Endothelial cell of umbilical vein (primary cell): ENCODE measurements around the gene LRRC47. TPM values are rescaled to one million over a fixed set of nuclear protein-coding genes. Genes with fewer than 3 reads are reported as not detected.

Experiments used
- BruUV-seq: library from RNA; stranded (reverse); fragments of 400-500 nt; replicated peaks from 2 replicates; lab custom pipeline; 2021; lab: Mats Ljungman, UMichigan
- CTCF ChIA-PET: fragments of 300-600, 350-600 bp; sonication (Branson Sonifier 250); formaldehyde crosslinking; loops from one replicate; lab custom pipeline; 2021; ENCODE audit warnings: antibody characterized with exemption, inconsistent platforms; lab: Charles Lee
- POLR2A ChIA-PET: fragments of 300-600, 350-600 bp; sonication (Branson Sonifier 250); formaldehyde crosslinking; loops from one replicate; lab custom pipeline; 2021; ENCODE audit warnings: antibody characterized with exemption, inconsistent platforms; lab: Charles Lee
- DNase-seq: peaks from one replicate; pipeline ENCODE4 v3.0.0-alpha.2; 2011; ENCODE audit warnings: low read depth, low spot score
- FAIRE-seq: peaks from 2 replicates; lab custom pipeline; 2011; peaks lifted over from hg19 to GRCh38; lab: Jason Lieb, UNC
- H2AFZ ChIP-seq: 2 replicates; pipeline ENCODE4 v1.6.0; 2012; ENCODE audit warnings: low read depth, low read length, control low read depth, inconsistent platforms
- H3K27ac ChIP-seq: 2 replicates; pipeline ENCODE4 v1.5.1; 2011; ENCODE audit warnings: low read depth, mild to moderate bottlenecking, control low read depth, low read length, moderate library complexity; ENCODE audit not compliant: insufficient read depth
- H3K27me3 ChIP-seq, 2 experiments: 2 replicates each; pipeline versions ENCODE4 v1.6.0 to v1.6.1; 2011; ENCODE audit warnings: low read length in 2 of 2, mixed read lengths in 1 of 2; ENCODE audit not compliant: control insufficient read depth in 2 of 2, insufficient read depth in 2 of 2
- H3K36me3 ChIP-seq, 2 experiments: 2 replicates in 1 of 2; 3 replicates in 1 of 2; pipeline ENCODE4 v1.5.1; 2011; ENCODE audit warnings: low read length in 2 of 2, mild to moderate bottlenecking in 1 of 2, moderate library complexity in 1 of 2; ENCODE audit not compliant: control insufficient read depth in 2 of 2, insufficient read depth in 2 of 2; ENCODE audit errors: extremely low read depth in 1 of 2
- H3K4me1 ChIP-seq: 3 replicates; pipeline ENCODE4 v1.5.1; 2011; ENCODE audit warnings: mild to moderate bottlenecking, low read length; ENCODE audit not compliant: control insufficient read depth, insufficient read depth; ENCODE audit errors: extremely low read depth
- H3K4me2 ChIP-seq: 2 replicates; pipeline ENCODE4 v1.6.1; 2011; ENCODE audit warnings: low read length, control low read depth, mixed read lengths; ENCODE audit not compliant: insufficient read depth
- H3K4me3 ChIP-seq, 3 experiments: fragments of 200-600 bp in 1 of 3; sonication (generic), shearing (Covaris generic) in 1 of 3; replicated peaks in 1 of 3; 2 replicates each; pipeline ENCODE4 v1.5.1; 2011 to 2016; ENCODE audit warnings: control low read depth in 3 of 3, low read length in 3 of 3, mild to moderate bottlenecking in 2 of 3, inconsistent platforms in 1 of 3, low read depth in 1 of 3, moderate library complexity in 1 of 3; ENCODE audit not compliant: insufficient read depth in 1 of 3
- H3K79me2 ChIP-seq: 2 replicates; pipeline ENCODE4 v1.6.0; 2012; ENCODE audit warnings: low read length, inconsistent platforms; ENCODE audit not compliant: control insufficient read depth, insufficient read depth
- H3K9ac ChIP-seq: replicated peaks from 2 replicates; pipeline ENCODE3; 2011; ENCODE audit warnings: low read length, control low read depth; ENCODE audit not compliant: insufficient read depth; ENCODE audit errors: extremely low read depth
- H3K9me1 ChIP-seq: replicated peaks from 3 replicates; pipeline ENCODE4 v1.6.0; 2011; ENCODE audit warnings: mild to moderate bottlenecking, low read length; ENCODE audit not compliant: control insufficient read depth, insufficient read depth; ENCODE audit errors: extremely low read depth
- H3K9me3 ChIP-seq: replicated peaks from 2 replicates; pipeline ENCODE4 v1.5.1; 2012; ENCODE audit warnings: low read length, inconsistent platforms; ENCODE audit not compliant: control insufficient read depth, insufficient read depth
- H4K20me1 ChIP-seq: replicated peaks from 2 replicates; pipeline ENCODE3; 2011; ENCODE audit warnings: mild to moderate bottlenecking, low read length; ENCODE audit not compliant: control insufficient read depth, insufficient read depth; ENCODE audit errors: extremely low read depth
- EZH2 ChIP-seq: IDR thresholded peaks from 2 replicates; pipeline ENCODE4 v1.6.1; 2012; ENCODE audit warnings: borderline replicate concordance, low read depth, mild to moderate bottlenecking, moderate library complexity, low read length, inconsistent platforms; ENCODE audit not compliant: severe bottlenecking
- FOS ChIP-seq: IDR thresholded peaks from 2 replicates; pipeline ENCODE4 v1.6.1; 2011; ENCODE audit warnings: mild to moderate bottlenecking, low read length, moderate library complexity, borderline replicate concordance; ENCODE audit not compliant: insufficient read depth
- GATA2 ChIP-seq: IDR thresholded peaks from 2 replicates; pipeline ENCODE4 v1.7.0; 2011; ENCODE audit warnings: low read depth, mild to moderate bottlenecking, moderate library complexity, mixed read lengths, low read length; ENCODE audit not compliant: insufficient read length, insufficient read depth
- JUN ChIP-seq: IDR thresholded peaks from 2 replicates; pipeline ENCODE4 v1.6.1; 2011; ENCODE audit warnings: borderline replicate concordance, low read depth; ENCODE audit not compliant: insufficient read length, insufficient read depth
- MAX ChIP-seq: IDR thresholded peaks from 2 replicates; pipeline ENCODE4 v1.6.1; 2011; ENCODE audit not compliant: insufficient read depth, insufficient read length
- MYC ChIP-seq: IDR thresholded peaks from one replicate; pipeline ENCODE4 v1.6.1; 2011; ENCODE audit warnings: mild to moderate bottlenecking, low read depth, low read length
- POLR2A ChIP-seq: IDR thresholded peaks from 2 replicates; pipeline ENCODE4 v1.6.1; 2012; ENCODE audit warnings: low read depth, mild to moderate bottlenecking, control low read depth, low read length
- POLR2AphosphoS5 ChIP-seq: IDR thresholded peaks from 2 replicates; pipeline ENCODE4 v1.6.1; 2012; ENCODE audit warnings: low read depth, mild to moderate bottlenecking, control low read depth, low read length, moderate library complexity; ENCODE audit not compliant: insufficient read depth
- dilution Hi-C: fragments of 300-500 bp; cut with MboI; formaldehyde crosslinking; loops from one replicate; pipeline ENCODE4 v1.15.0; 2019; ENCODE audit warnings: low sequenced_read_pairs; ENCODE audit not compliant: extremely low pct_ligation_motif_present
- intact Hi-C: fragments of 100-400 bp; cut with micrococcal nuclease; formaldehyde crosslinking; loops from one replicate; pipeline ENCODE4 v1.10.0; 2022
- polyA plus RNA-seq, 4 experiments: library from polyadenylated mRNA; depleted of rRNA in 3 of 4; stranded (reverse) in 3 of 4; unstranded in 1 of 4; fragments of >200 nt; gene quantifications; 2 replicates each; pipeline versions ENCODE4 v1.2.1 to v1.2.3, GENCODE V29; 2011 to 2012; ENCODE audit warnings: missing spikeins in 1 of 4
- total RNA-seq: library from RNA; stranded (reverse); gene quantifications from 2 replicates; pipeline ENCODE4 v1.2.3, GENCODE V29; 2021

LRRC47 gene
- total and polyA plus RNA-seq, 2 donors (not counting 3 experiments of a cell fraction or from before 2014, with no cell fraction given): 23.7 to 42.5 TPM

- intact Hi-C loops (no loop called here), dilution Hi-C loops (no loop called here)
- no peak overlapping the region for H3K27ac ChIP-seq
- no peak for DNase-seq
- H3K9me3 ChIP-seq: no peaks in the 10 kb centered on the region
- peaks cover 0 to 3% of the 10 kb centered on the region in 2 experiments for H3K36me3 ChIP-seq
- H3K9ac ChIP-seq: no peak overlapping the region
- H3K4me1 ChIP-seq: no peaks in the 10 kb centered on the region
- no peaks in the 10 kb centered on the region for H3K79me2 ChIP-seq
- TF ChIP-seq FOS: no peak
- TF ChIP-seq EZH2: no peak
- no peak for TF ChIP-seq GATA2
- TF ChIP-seq MYC: no peak
- no peak for TF ChIP-seq POLR2A
- TF ChIP-seq JUN: no peak
- TF ChIP-seq POLR2AphosphoS5: no peak
- no peak for TF ChIP-seq MAX
- H4K20me1 ChIP-seq: no peaks in the 10 kb centered on the region
- CTCF ChIA-PET: no interaction called here
- no peak for FAIRE-seq
- H3K27me3 ChIP-seq: no peaks in the 10 kb centered on the region
- POLR2A ChIA-PET: no interaction called here
- H3K4me2 ChIP-seq: no peak overlapping the region
- H3K4me3 ChIP-seq: no peak overlapping the region
- H2AFZ ChIP-seq: no peak overlapping the region
- TSS peak; percentile 22 for BruUV-seq
- no peaks in the 10 kb centered on the region for H3K9me1 ChIP-seq
Measured at GRCh38 chr1:3814771-3815561, 18.7 kb upstream of the LRRC47 start.
